GM21723 (cell line): ENCODE data around the gene SCGB3A1.

Source experiments
- ATAC-seq: cut with Tn5 transposase; IDR thresholded peaks from one replicate; pipeline ENCODE4 v1.9.1; 2021; ENCODE audit warnings: mild to moderate bottlenecking, moderate library complexity; ENCODE audit not compliant: unreplicated experiment

SCGB3A1 gene

DNA sequence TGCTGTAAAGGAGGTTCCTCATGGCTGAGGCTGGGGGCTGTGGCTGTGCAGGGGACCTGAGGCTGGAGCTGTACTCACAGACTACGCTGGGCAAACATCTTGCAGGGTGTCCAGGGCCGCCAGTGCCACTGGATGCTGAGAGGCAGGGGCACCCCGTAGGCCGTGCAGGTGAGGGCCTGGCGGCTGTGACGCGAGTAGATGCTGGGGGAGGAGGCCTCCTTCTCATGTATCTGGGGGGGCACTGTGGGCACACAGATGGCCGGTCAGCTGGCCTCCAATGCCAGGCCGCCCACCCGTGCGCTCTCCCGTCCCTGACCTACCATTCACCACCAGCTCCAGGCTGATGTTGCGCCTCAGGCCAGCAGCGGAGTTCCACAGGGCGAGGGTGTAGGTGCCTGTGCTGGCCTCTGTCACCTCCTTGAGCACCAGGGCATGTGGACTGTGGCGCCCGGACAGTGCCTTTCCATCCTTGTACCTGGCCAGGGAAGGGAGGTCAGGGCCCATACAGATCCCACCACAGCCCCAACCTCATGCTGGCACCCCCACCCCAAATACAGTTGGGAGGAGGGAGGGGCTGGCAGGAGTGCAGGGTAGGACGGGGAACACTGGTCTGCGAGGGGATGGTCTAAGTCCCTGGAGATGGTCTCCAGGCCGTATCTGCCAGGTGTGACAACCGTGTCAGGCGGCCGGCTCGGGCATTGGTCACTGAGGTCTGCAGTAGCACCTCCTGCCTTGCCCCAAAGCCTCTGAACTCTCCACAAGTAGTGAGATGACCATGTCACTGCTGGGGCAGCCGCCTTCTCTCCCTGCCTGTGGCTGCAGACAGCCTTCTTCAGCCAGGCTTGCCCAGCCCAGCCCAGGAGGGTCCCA, 34.7 kb upstream of the SCGB3A1 start:
- no peak for ATAC-seq

- no peak for ATAC-seq
Observed at GRCh38 chr5:180625125-180625790, 34.0 kb upstream of the SCGB3A1 start.

- no peak for ATAC-seq
Observed at GRCh38 chr5:180624587-180624986, 33.3 kb upstream of the SCGB3A1 start.

GRCh38 chr5:180623844-180624243, 32.5 kb upstream of the SCGB3A1 start:
- ATAC-seq = no peak

GRCh38 chr5:180623411-180623834, 32.1 kb upstream of the SCGB3A1 start:
- no peak for ATAC-seq

GRCh38 chr5:180622910-180623309, 31.6 kb upstream of the SCGB3A1 start:
- no peak for ATAC-seq

DNA sequence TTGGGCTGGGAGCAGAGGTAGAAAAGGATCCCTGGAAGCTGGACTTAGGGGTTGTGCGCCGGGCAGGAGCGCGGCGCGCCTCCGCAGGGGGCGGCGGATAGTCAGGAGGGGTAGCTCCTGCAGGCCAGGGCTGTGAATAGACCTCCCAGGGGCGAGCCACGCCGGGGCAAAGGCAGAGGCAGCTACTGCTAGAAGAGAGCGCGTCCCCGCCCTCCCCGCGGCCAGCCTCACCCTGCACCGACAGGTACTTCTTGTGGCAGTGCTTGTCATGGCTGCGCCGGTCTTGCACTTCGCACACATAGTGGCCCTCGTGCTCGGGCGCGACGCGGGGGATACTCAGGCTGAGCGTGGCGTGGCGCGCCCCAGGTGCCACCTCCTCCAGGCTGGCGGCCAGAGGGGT, 30.0 kb upstream of the SCGB3A1 start:
- no peak for ATAC-seq

DNA sequence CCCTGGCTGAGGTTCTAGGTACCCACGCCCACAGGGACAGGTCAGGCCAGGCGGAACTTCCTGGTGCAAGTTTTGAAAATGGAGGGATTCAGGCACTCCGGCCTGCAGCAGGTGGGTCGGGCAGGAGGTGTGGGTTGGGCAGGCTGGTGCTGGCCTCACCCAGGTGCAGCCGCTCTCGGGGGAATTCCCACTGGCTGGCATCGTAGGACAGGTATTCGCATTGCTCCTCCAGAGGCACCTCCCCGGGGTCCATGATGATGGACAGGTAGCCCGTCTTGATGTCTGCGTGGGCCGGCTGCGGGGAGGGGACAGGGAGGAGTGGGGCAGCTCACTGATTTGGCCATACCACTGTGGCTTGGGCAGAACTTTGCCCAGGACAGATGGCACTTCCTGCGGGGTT, 28.7 kb upstream of the SCGB3A1 start:
- no peak for ATAC-seq

GRCh38 chr5:180619563-180619915, 28.2 kb upstream of the SCGB3A1 start:
- no peak for ATAC-seq

GRCh38 chr5:180618829-180619562, 27.7 kb upstream of the SCGB3A1 start:
- ATAC-seq = no peak

DNA sequence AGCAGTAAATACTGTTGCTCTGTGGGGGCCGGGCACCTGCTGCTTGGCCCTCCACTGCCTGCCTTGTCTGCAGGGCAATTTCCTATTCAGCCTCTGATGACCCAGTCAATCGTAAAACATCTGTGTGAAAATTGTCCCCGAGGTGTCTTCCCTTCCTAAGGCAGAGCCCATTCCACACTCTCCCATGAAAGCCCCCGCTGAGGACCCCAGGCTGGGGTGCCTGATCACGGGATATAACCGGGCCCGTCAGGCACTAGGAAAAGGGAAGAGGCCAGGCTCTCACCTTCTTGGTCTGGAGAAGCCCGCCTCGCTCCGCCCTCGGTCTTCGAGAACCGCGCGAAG, 27.2 kb upstream of the SCGB3A1 start:
- no peak for ATAC-seq

- ATAC-seq = no peak
Observed at GRCh38 chr5:180613814-180614188, 22.5 kb upstream of the SCGB3A1 start.

GRCh38 chr5:180613188-180613813, 22.0 kb upstream of the SCGB3A1 start:
- ATAC-seq = no peak

- ATAC-seq = no peak
Observed at GRCh38 chr5:180612683-180613082, 21.4 kb upstream of the SCGB3A1 start.

GRCh38 chr5:180611140-180611850, 20.0 kb upstream of the SCGB3A1 start:
- ATAC-seq = no peak

DNA sequence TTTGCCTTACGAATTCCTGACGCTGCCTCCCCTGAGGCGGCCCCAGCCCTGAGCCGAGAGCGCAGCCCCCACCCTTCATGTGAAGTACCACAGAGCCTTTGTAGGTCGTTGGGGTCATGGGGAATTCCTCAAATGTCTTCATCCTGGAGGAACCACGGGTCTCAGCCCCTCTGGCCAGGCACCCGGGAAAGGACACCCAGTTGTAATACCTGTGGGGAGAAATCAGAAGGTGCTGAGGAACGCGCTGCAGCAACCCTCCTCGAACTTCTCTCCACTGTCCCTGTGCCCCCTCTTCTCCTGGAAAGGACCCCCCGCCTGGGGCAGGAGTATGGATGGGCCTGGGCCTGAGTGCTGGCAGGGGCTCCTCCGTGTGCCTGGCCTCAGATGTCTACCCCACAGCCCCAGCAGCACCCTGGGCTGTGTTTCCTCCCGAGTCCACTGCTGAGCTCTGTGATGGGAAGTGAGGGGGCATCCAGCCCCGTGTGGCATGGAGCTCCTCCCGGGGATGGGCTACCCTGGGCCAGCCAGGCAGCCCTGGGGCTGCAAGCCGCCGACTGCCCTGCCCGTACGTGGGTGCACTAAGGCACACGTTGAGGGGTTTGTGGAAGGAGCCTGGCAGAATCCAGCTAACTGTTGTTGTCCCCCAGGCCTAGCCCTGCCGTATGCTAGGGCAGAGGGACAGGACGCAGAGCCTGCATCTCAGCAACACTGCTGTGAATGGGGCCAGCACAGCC, 18.7 kb upstream of the SCGB3A1 start:
- no peak for ATAC-seq

DNA sequence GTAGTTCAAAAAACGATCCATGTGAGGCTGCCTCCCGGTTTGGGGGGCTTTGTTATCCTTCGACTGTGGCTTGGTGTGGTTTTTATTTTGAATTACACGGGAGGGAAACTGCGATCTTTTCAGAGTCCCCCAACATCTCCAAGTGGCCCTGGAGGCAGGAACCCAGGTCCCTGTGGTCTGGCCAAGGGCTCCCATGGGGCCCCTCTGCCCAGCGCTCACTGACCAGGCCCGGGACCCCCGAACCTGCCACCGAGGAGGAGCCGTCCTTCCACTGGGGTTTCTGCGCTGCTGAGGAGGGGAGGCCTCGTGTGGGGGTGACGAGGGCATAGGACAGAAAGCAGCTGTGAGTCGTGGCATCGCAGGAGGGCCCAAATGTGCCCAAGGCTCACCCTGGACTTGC, 18.1 kb upstream of the SCGB3A1 start:
- ATAC-seq = no peak

DNA sequence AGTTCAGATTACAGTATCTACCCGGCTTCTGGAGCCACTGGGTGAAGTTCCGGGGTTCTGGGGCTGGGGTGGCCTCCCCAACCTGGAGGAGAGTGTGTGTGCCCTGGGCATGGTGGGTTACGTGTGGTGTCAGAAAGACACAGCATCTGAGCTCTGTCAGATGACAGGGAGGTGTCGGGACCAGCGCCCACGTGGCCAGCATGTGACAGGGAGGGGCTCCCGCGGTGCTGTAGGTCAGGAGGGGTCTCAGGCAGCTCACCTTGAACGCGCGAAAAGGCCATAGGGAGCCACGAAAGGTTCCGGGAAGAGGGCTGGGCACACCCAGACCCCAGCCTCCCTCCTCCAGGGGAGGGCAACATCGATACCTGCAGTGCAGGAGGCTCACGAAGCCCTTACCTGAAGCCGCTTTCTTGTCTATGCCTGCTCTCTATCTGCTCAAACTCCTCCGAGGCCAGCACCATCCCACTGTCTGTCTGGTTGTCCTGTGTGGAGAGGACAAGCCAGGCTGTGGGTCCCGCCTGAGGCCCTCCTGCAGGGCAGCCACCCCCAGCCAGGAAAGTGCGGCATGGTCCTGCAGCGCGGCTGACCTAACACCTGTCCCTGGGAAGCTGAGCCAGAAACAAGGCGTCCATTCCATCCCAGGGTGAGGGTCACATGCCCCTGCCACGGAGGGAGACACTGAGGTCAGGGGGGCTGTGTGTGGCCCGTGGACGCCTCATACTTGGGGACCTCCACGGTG, 17.4 kb upstream of the SCGB3A1 start:
- ATAC-seq = no peak

- ATAC-seq = no peak
Observed at GRCh38 chr5:180607861-180608571, 16.7 kb upstream of the SCGB3A1 start.
